ENCODE measurements around the gene STXBP6.

STXBP6 gene

DNA sequence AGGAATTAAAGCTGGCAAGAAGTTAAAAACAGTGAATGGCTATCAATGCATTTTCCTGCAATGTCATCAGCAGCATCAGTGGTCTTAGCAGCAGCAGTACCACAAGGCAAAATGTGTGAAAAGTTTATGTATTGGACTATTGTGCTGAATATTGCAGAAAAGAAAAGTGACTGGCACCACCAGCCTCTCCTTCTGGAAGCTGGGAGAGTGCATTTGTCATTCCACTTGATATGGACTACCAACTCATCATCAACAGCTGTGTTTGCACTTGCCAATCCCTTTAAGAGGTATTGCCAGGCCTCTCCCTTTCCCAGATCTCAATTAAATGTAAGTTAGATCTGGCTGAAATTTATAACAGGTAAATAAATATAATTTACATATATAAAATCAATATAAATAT is 265.0 kb downstream of the STXBP6 start:
- Histone ChIP-seq H3K4me1 (ENCODE audit: control insufficient read depth in 1 of 2, insufficient read depth in 1 of 2, low read depth in 1 of 2, low read length in 1 of 2) (no peaks in the 10 kb centered on the region), H3K27ac (no peak overlapping the region), H3K9me3 (no peaks in the 10 kb centered on the region), H3K4me3 (ENCODE audit: low read depth in 1 of 2, low read length in 1 of 2) (no peak overlapping the region), H3K27me3 (no peaks in the 10 kb centered on the region), H3K36me3 (no peaks in the 10 kb centered on the region)
- TF ChIP-seq, protein P1, sequence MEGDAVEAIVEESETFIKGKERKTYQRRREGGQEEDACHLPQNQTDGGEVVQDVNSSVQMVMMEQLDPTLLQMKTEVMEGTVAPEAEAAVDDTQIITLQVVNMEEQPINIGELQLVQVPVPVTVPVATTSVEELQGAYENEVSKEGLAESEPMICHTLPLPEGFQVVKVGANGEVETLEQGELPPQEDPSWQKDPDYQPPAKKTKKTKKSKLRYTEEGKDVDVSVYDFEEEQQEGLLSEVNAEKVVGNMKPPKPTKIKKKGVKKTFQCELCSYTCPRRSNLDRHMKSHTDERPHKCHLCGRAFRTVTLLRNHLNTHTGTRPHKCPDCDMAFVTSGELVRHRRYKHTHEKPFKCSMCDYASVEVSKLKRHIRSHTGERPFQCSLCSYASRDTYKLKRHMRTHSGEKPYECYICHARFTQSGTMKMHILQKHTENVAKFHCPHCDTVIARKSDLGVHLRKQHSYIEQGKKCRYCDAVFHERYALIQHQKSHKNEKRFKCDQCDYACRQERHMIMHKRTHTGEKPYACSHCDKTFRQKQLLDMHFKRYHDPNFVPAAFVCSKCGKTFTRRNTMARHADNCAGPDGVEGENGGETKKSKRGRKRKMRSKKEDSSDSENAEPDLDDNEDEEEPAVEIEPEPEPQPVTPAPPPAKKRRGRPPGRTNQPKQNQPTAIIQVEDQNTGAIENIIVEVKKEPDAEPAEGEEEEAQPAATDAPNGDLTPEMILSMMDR (IDR thresholded peaks at IDR 0.05), result no peak

DNA sequence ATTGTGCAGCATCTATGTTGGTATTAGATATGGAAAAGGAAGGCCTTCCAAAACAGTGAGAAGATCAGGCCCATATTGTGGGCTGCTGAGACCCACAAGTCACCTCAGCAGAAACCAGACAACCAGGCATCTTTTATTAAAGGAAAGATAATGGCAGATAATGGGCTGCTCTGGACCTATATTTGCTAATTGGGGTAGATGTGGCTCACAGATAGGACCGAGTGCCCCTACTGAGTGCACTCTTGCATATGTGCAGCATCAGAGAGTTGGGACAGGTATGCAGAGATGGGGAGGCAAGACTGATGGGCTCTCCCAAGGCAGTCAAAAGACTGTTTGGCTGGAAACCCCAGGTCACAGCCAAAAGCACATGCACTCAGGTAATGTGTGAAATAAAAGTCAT is 266.2 kb downstream of the STXBP6 start:
- Histone ChIP-seq H3K4me1 (ENCODE audit: control insufficient read depth in 1 of 2, insufficient read depth in 1 of 2, low read depth in 1 of 2, low read length in 1 of 2) (no peaks in the 10 kb centered on the region), H3K36me3 (no peaks in the 10 kb centered on the region), H3K9me3 (no peaks in the 10 kb centered on the region), H3K27me3 (no peaks in the 10 kb centered on the region), H3K4me3 (ENCODE audit: low read depth in 1 of 2, low read length in 1 of 2) (no peak overlapping the region), H3K27ac (no peak overlapping the region)
- TF ChIP-seq, protein P1 (IDR thresholded peaks at IDR 0.05), result no peak

DNA sequence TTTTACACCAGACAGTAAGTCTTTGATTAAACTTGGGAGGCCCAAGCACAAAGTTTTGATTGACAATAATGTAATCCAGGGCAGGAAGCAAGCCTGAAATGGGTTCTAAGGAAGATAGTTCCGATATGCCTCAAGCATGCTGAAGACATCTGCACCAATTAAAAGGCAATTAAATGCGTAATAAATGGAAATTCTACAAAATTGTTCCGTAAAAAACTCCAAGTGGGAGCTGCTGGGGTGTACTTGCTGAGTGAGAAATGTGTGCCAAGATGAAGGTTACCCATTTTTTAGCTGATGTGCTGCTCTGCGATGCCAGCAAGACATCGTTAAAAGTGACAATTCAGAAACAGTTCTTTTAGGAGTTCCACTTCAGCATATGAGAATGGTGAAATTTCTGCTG is 269.7 kb downstream of the STXBP6 start:
- TF ChIP-seq, protein P1 (IDR thresholded peaks at IDR 0.05), result no peak

DNA sequence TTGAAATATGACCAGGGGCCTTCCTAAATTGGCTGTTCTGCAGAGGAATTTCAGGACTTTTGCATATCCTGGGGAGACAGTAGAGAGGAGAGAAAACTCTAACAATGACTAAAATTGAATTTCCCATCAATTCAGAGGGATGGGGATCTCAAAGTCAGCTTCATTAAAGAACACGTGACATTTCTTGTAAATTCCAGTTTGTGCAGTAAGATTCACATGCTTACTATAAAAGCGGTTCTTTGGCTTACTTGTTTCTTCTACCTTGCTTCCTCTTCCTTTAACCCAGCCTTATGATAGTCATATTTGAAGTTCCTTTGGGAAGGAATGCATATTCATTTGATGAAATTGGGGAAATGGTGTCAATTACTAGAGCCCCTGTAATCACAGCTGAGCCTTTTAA is 272.3 kb downstream of the STXBP6 start:
- Histone ChIP-seq H3K36me3 (no peaks in the 10 kb centered on the region), H3K4me1 (ENCODE audit: control insufficient read depth in 1 of 2, insufficient read depth in 1 of 2, low read depth in 1 of 2, low read length in 1 of 2) (no peaks in the 10 kb centered on the region), H3K27ac (no peak overlapping the region), H3K27me3 (no peaks in the 10 kb centered on the region), H3K4me3 (ENCODE audit: low read depth in 1 of 2, low read length in 1 of 2) (no peak overlapping the region), H3K9me3 (no peaks in the 10 kb centered on the region)
- TF ChIP-seq, protein P1 (IDR thresholded peaks at IDR 0.05), result no peak

More for the DNA sequence above, 269.7 kb downstream of the STXBP6 start:
- no peak overlapping the region for H3K27ac ChIP-seq
- H3K4me3 ChIP-seq (ENCODE audit: low read depth in 1 of 2, low read length in 1 of 2), result no peak overlapping the region
- no peaks in the 10 kb centered on the region for H3K27me3 ChIP-seq
- no peaks in the 10 kb centered on the region for H3K9me3 ChIP-seq
- no peaks in the 10 kb centered on the region for H3K4me1 ChIP-seq (ENCODE audit: control insufficient read depth in 1 of 2, insufficient read depth in 1 of 2, low read depth in 1 of 2, low read length in 1 of 2)
- H3K36me3 ChIP-seq, result no peaks in the 10 kb centered on the region

DNA sequence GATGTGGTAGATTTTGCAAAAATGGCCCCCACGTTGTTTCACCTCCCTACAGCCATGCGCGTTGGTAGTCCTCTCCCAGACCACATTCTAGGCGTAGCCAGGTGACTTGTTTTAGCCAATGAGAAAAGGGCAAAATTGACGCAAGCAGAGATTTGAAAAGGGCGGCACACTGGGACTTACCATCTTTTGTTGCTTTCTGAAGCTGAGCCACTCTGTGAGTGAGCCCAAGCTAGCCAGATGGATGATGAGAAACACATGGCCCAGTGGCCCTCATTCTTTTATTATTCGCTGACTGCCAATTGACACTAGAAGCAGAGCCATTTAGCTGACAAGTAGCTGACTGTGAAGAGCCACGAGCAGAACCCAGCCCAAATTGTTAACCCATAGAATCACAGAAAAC is 274.0 kb downstream of the STXBP6 start:
- Histone ChIP-seq H3K9me3 (no peaks in the 10 kb centered on the region), H3K27ac (no peak overlapping the region), H3K36me3 (no peaks in the 10 kb centered on the region), H3K27me3 (no peaks in the 10 kb centered on the region), H3K4me3 (ENCODE audit: low read depth in 1 of 2, low read length in 1 of 2) (no peak overlapping the region), H3K4me1 (ENCODE audit: control insufficient read depth in 1 of 2, insufficient read depth in 1 of 2, low read depth in 1 of 2, low read length in 1 of 2) (no peaks in the 10 kb centered on the region)
- TF ChIP-seq, protein P1 (IDR thresholded peaks at IDR 0.05), result no peak

Data from neutrophil (primary cell).